Loucy (cell line): Measurements from ENCODE around the gene HOXD12.

Source experiments
- CTCF ChIP-seq: fragments of 200-600 bp; sonication (generic); conservative IDR thresholded peaks from 2 replicates; pipeline ENCODE4 v1.5.1; 2014; ENCODE audit warnings: mild to moderate bottlenecking, antibody characterized with exemption, low read length
- EZH2phosphoT487 ChIP-seq: fragments of 200-600 bp; IDR thresholded peaks from 2 replicates; pipeline ENCODE4 v1.6.1; 2018; ENCODE audit warnings: antibody characterized with exemption, mild to moderate bottlenecking, moderate library complexity, borderline replicate concordance

GRCh38 chr2:176079831-176080539, 19.6 kb upstream of the HOXD12 start:
- TF ChIP-seq CTCF, result no peak
- no peak for TF ChIP-seq EZH2phosphoT487
